Lower lobe of right lung (tissue), 2 donors: ENCODE measurements around the gene BCAR1. TPM values are rescaled to one million over a fixed set of nuclear protein-coding genes. Genes with fewer than 3 reads are reported as not detected.

Experiments used
- ATAC-seq, 2 donors: fragments of 200-7000 bp; cut with Tn5 transposase; one replicate each; pipeline ENCODE4 v1.9.1; 2020 to 2022; ENCODE audit warnings: mild to moderate bottlenecking in 2 of 2, moderate library complexity in 2 of 2
- DNase-seq: peaks from one replicate; pipeline ENCODE4 v3.0.0-alpha.2; 2020
- H3K27ac ChIP-seq: fragments of 200-600 bp; one replicate; pipeline ENCODE4 v1.8.0; 2022
- H3K27me3 ChIP-seq: fragments of 200-600 bp; one replicate; pipeline ENCODE4 v1.8.0; 2022; ENCODE audit warnings: low read depth
- H3K36me3 ChIP-seq: fragments of 200-600 bp; one replicate; pipeline ENCODE4 v1.8.0; 2022; ENCODE audit warnings: mild to moderate bottlenecking
- H3K4me1 ChIP-seq: fragments of 200-600 bp; one replicate; pipeline ENCODE4 v1.8.0; 2022
- H3K4me3 ChIP-seq: fragments of 200-600 bp; one replicate; pipeline ENCODE4 v1.8.0; 2022; ENCODE audit warnings: mild to moderate bottlenecking
- H3K9me3 ChIP-seq: fragments of 200-600 bp; one replicate; pipeline ENCODE4 v1.8.0; 2022
- intact Hi-C: fragments of 100-400 bp; cut with DNase I; formaldehyde crosslinking; loops from one replicate; pipeline ENCODE4 v1.11.0; 2022
- long read RNA-seq: library from polyadenylated mRNA; unstranded; transcript quantifications from one replicate; pipeline ENCODE4 v2.0.0, GENCODE V29; 2021
- total RNA-seq: library from RNA; stranded (reverse); fragmentation: NEBNext Ultra II Directional; extraction: Animal tissue kit (Norgen Biotek cat#: 25700); gene quantifications from one replicate; pipeline ENCODE4 v1.2.1, GENCODE V29; 2021
- TF ChIP-seq, protein P1 (sequence below): fragments of 200-600 bp; IDR thresholded peaks from one replicate; pipeline ENCODE4 v1.8.0; 2022; ENCODE audit warnings: antibody characterized with exemption, mild to moderate bottlenecking
- donor health status: DM: no; HTN: yes; CAD: no; lungs with severe emphysema.

BCAR1 gene, protein sequence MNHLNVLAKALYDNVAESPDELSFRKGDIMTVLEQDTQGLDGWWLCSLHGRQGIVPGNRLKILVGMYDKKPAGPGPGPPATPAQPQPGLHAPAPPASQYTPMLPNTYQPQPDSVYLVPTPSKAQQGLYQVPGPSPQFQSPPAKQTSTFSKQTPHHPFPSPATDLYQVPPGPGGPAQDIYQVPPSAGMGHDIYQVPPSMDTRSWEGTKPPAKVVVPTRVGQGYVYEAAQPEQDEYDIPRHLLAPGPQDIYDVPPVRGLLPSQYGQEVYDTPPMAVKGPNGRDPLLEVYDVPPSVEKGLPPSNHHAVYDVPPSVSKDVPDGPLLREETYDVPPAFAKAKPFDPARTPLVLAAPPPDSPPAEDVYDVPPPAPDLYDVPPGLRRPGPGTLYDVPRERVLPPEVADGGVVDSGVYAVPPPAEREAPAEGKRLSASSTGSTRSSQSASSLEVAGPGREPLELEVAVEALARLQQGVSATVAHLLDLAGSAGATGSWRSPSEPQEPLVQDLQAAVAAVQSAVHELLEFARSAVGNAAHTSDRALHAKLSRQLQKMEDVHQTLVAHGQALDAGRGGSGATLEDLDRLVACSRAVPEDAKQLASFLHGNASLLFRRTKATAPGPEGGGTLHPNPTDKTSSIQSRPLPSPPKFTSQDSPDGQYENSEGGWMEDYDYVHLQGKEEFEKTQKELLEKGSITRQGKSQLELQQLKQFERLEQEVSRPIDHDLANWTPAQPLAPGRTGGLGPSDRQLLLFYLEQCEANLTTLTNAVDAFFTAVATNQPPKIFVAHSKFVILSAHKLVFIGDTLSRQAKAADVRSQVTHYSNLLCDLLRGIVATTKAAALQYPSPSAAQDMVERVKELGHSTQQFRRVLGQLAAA
- 65.1 TPM for total RNA-seq
- long read RNA-seq, transcript BCAR1-207 (7 exons, 3,192 nt) = minor isoform, 48 of 179 reads
- long read RNA-seq, transcript BCAR1-212 (3 exons, 2,692 nt) = minor isoform, 21 of 179 reads
- long read RNA-seq, transcript BCAR1-201 (7 exons, 3,221 nt) = major isoform, 51 of 179 reads
- long read RNA-seq, partial matches to known transcripts = 40 of 179 reads
- long read RNA-seq, other reads (novel, unspliced or antisense) = 17 of 179 reads

GRCh38 chr16:75251280-75252048 lies at the start of gene BCAR1:
Gene BCAR1 (minus strand): TSS chr16:75251624. CDS start chr16:75251482, 142 bp downstream.
- TF ChIP-seq, protein P1, sequence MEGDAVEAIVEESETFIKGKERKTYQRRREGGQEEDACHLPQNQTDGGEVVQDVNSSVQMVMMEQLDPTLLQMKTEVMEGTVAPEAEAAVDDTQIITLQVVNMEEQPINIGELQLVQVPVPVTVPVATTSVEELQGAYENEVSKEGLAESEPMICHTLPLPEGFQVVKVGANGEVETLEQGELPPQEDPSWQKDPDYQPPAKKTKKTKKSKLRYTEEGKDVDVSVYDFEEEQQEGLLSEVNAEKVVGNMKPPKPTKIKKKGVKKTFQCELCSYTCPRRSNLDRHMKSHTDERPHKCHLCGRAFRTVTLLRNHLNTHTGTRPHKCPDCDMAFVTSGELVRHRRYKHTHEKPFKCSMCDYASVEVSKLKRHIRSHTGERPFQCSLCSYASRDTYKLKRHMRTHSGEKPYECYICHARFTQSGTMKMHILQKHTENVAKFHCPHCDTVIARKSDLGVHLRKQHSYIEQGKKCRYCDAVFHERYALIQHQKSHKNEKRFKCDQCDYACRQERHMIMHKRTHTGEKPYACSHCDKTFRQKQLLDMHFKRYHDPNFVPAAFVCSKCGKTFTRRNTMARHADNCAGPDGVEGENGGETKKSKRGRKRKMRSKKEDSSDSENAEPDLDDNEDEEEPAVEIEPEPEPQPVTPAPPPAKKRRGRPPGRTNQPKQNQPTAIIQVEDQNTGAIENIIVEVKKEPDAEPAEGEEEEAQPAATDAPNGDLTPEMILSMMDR = peak; percentile 30
- intact Hi-C loops = no loop called here
- ATAC-seq = peak; percentile 86 to 87
- DNase-seq = peak; percentile 93
- H3K27me3 ChIP-seq = no peaks in the 10 kb centered on the region
- H3K4me3 ChIP-seq = peak within 1 kb of the TSS; percentile 83
- peak within 1 kb of the TSS; percentile 90 for H3K27ac ChIP-seq
- no peaks in the 10 kb centered on the region for H3K9me3 ChIP-seq
- H3K4me1 ChIP-seq = peaks cover 91% of the 10 kb centered on the region
- H3K36me3 ChIP-seq = no peaks in the 10 kb centered on the region

GRCh38 chr16:75298267-75298666 lies 46.8 kb upstream of the BCAR1 start:
- H3K27me3 ChIP-seq = no peaks in the 10 kb centered on the region
- H3K4me1 ChIP-seq = no peaks in the 10 kb centered on the region
- H3K4me3 ChIP-seq = no peak overlapping the region
- ATAC-seq = no peak
- no peak overlapping the region for H3K27ac ChIP-seq
- TF ChIP-seq, protein P1 = no peak
- no peaks in the 10 kb centered on the region for H3K9me3 ChIP-seq
- intact Hi-C loops = no loop called here
- H3K36me3 ChIP-seq = peaks cover 50% of the 10 kb centered on the region
- no peak for DNase-seq

DNA sequence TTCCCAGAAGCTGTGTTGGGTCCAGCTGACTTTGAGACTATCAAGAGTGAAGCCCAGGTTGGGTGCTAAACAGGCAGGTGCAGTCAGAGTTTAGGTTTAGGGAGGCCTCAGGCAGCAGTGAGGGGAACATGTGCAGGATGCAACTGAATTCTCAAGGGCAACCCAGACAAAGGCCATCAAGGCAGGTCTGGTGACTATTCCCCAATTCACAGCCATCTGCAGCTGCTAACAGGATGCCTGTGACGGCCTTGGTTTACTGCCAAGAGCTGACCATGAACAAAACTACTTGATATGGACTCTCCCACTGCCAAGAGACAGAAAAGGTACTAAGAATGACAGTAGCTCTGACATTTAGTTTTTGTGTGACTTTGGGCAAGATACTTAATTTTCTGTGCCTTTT lies 45.2 kb upstream of the BCAR1 start:
- DNase-seq = no peak
- Histone ChIP-seq H3K4me3 (no peak overlapping the region), H3K4me1 (no peaks in the 10 kb centered on the region), H3K36me3 (peaks cover 56% of the 10 kb centered on the region), H3K9me3 (no peaks in the 10 kb centered on the region), H3K27me3 (no peaks in the 10 kb centered on the region), H3K27ac (no peak overlapping the region)
- TF ChIP-seq, protein P1 = no peak
- ATAC-seq = no peak
- intact Hi-C loops = no loop called here

- DNase-seq = no peak
- intact Hi-C loops = no loop called here
Observed at GRCh38 chr16:75294773-75295459, 43.5 kb upstream of the BCAR1 start.

More at GRCh38 chr16:75294773-75295459, 43.5 kb upstream of the BCAR1 start:
- no peak overlapping the region for H3K27ac ChIP-seq
- TF ChIP-seq, protein P1 = no peak
- H3K36me3 ChIP-seq = peaks cover 48% of the 10 kb centered on the region
- ATAC-seq = no peak
- no peaks in the 10 kb centered on the region for H3K9me3 ChIP-seq
- H3K4me1 ChIP-seq = no peaks in the 10 kb centered on the region
- no peaks in the 10 kb centered on the region for H3K27me3 ChIP-seq
- no peak overlapping the region for H3K4me3 ChIP-seq
